Measurements from ENCODE around the gene ELFN1. TPM values are rescaled to one million over a fixed set of nuclear protein-coding genes. Genes with fewer than 3 reads are reported as not detected.

Gene ELFN1
- total RNA-seq, 1 donor from 2014 or later = 0.20 TPM

GRCh38 chr7:1663223-1663622 is 6.9 kb upstream of the ELFN1 start:
- intact Hi-C loops (cut with micrococcal nuclease) = loop anchor here (5.0 to 10.0 kb wide), 2 partner anchors 421 to 542 kb away; no protein-coding TSS in a partner anchor

GRCh38 chr7:1663857-1664651 is 6.0 kb upstream of the ELFN1 start:
- intact Hi-C loops (cut with micrococcal nuclease) = loop anchor here (2.0 to 10.0 kb wide), 3 partner anchors 422 to 685 kb away; no protein-coding TSS in a partner anchor

GRCh38 chr7:1664711-1665548 is 5.1 kb upstream of the ELFN1 start:
- intact Hi-C loops (cut with micrococcal nuclease) = loop anchor here (2.0 to 10.0 kb wide), 3 partner anchors 423 to 684 kb away; no protein-coding TSS in a partner anchor

GRCh38 chr7:1665549-1666316 is 4.3 kb upstream of the ELFN1 start:
- intact Hi-C loops (cut with micrococcal nuclease) = loop anchor here (2.0 to 10.0 kb wide), 2 partner anchors 539 to 683 kb away; no protein-coding TSS in a partner anchor

GRCh38 chr7:1666317-1666822 is 3.7 kb upstream of the ELFN1 start:
- intact Hi-C loops (cut with micrococcal nuclease) = loop anchor here (10.0 kb wide), 1 partner anchor 538 kb away; no protein-coding TSS in a partner anchor

- intact Hi-C loops (cut with micrococcal nuclease) = loop anchor here (10.0 kb wide), 1 partner anchor 538 kb away; no protein-coding TSS in a partner anchor
Observed at GRCh38 chr7:1666823-1667565, 3.1 kb upstream of the ELFN1 start.

GRCh38 chr7:1667566-1668395 is 2.3 kb upstream of the ELFN1 start:
- intact Hi-C loops (cut with micrococcal nuclease) = loop anchor here (10.0 kb wide), 1 partner anchor 537 kb away; no protein-coding TSS in a partner anchor

GRCh38 chr7:1668396-1669063 is 1.5 kb upstream of the ELFN1 start:
- intact Hi-C loops (cut with micrococcal nuclease) = loop anchor here (10.0 kb wide), 1 partner anchor 536 kb away; no protein-coding TSS in a partner anchor

GRCh38 chr7:1669064-1669951 is 769 bp upstream of the ELFN1 start:
- intact Hi-C loops (cut with micrococcal nuclease) = loop anchor here (10.0 kb wide), 1 partner anchor 535 kb away; no protein-coding TSS in a partner anchor

GRCh38 chr7:1670894-1671593 is 967 bp downstream of the ELFN1 start:
- intact Hi-C loops (cut with micrococcal nuclease) = no loop called here

GRCh38 chr7:1671594-1672451 is 1.7 kb downstream of the ELFN1 start:
- intact Hi-C loops (cut with micrococcal nuclease) = no loop called here

GRCh38 chr7:1672851-1673486 is 2.9 kb downstream of the ELFN1 start:
- intact Hi-C loops (cut with micrococcal nuclease) = no loop called here

GRCh38 chr7:1673581-1674118 is 3.6 kb downstream of the ELFN1 start:
- intact Hi-C loops (cut with micrococcal nuclease) = no loop called here

- intact Hi-C loops (cut with micrococcal nuclease) = no loop called here
Observed at GRCh38 chr7:1674161-1675035, 4.3 kb downstream of the ELFN1 start.
